H9 (cell line): ENCODE data around the gene SPECC1L. TPM values are rescaled to one million over a fixed set of nuclear protein-coding genes. Genes with fewer than 3 reads are reported as not detected.

Experiments used
- DNase-seq: peaks from one replicate; pipeline ENCODE4 v3.0.0-alpha.2; 2017
- H2AFZ ChIP-seq: one replicate; pipeline ENCODE4 v1.6.1; 2013; ENCODE audit warnings: mild to moderate bottlenecking, low read length, control low read depth, moderate library complexity
- H2AK5ac ChIP-seq: 2 replicates; pipeline ENCODE4 v1.6.1; 2013; ENCODE audit warnings: low read length, control low read depth, mixed read lengths; ENCODE audit not compliant: insufficient read length
- H2BK120ac ChIP-seq: one replicate; pipeline ENCODE4 v1.6.1; 2013; ENCODE audit warnings: low read depth, mild to moderate bottlenecking, low read length, control low read depth, inconsistent platforms; ENCODE audit not compliant: poor library complexity, severe bottlenecking
- H2BK12ac ChIP-seq: 2 replicates; pipeline ENCODE4 v1.6.1; 2013; ENCODE audit warnings: low read length, control low read depth, mixed read lengths, low read depth; ENCODE audit not compliant: insufficient read length
- H2BK15ac ChIP-seq: 2 replicates; pipeline ENCODE4 v1.6.1; 2013; ENCODE audit warnings: low read depth, low read length, control low read depth
- H2BK20ac ChIP-seq: one replicate; pipeline ENCODE4 v1.6.1; 2013; ENCODE audit warnings: low read depth, mild to moderate bottlenecking, low read length, control low read depth, inconsistent platforms; ENCODE audit not compliant: poor library complexity, severe bottlenecking
- H2BK5ac ChIP-seq: 2 replicates; pipeline ENCODE4 v1.6.1; 2013; ENCODE audit warnings: low read length, control low read depth, mixed read lengths; ENCODE audit not compliant: insufficient read length
- H3K14ac ChIP-seq: 2 replicates; pipeline ENCODE4 v1.6.1; 2013; ENCODE audit warnings: low read length, control low read depth; ENCODE audit not compliant: insufficient read depth
- H3K18ac ChIP-seq: 2 replicates; pipeline ENCODE4 v1.6.1; 2013; ENCODE audit warnings: low read depth, mild to moderate bottlenecking, mixed read lengths, low read length, control low read depth; ENCODE audit not compliant: insufficient read length
- H3K23ac ChIP-seq: 2 replicates; pipeline ENCODE4 v1.6.1; 2013; ENCODE audit warnings: low read length, control low read depth, mixed read lengths, low read depth; ENCODE audit not compliant: insufficient read length
- H3K23me2 ChIP-seq: 2 replicates; pipeline ENCODE4 v1.6.1; 2013; ENCODE audit warnings: low read depth, mild to moderate bottlenecking, mixed read lengths, low read length, control low read depth; ENCODE audit not compliant: insufficient read length, poor library complexity, severe bottlenecking
- H3K27ac ChIP-seq: 2 replicates; pipeline ENCODE4 v1.5.1; 2013; ENCODE audit warnings: low read length, control low read depth, mixed read lengths, low read depth; ENCODE audit not compliant: insufficient read length
- H3K27me3 ChIP-seq: 2 replicates; pipeline ENCODE4 v1.6.1; 2013; ENCODE audit warnings: low read length, control low read depth, inconsistent platforms; ENCODE audit not compliant: insufficient read depth
- H3K4ac ChIP-seq: 2 replicates; pipeline ENCODE4 v1.6.1; 2013; ENCODE audit warnings: low read depth, mild to moderate bottlenecking, control low read depth, inconsistent platforms, low read length, moderate library complexity
- H3K4me1 ChIP-seq: 2 replicates; pipeline ENCODE4 v1.6.1; 2013; ENCODE audit warnings: low read length, control low read depth, inconsistent platforms; ENCODE audit not compliant: insufficient read depth
- H3K4me2 ChIP-seq: 2 replicates; pipeline ENCODE4 v1.6.1; 2013; ENCODE audit warnings: low read length, control low read depth, mixed read lengths; ENCODE audit not compliant: insufficient read length, insufficient read depth
- H3K56ac ChIP-seq: 2 replicates; pipeline ENCODE4 v1.6.1; 2013; ENCODE audit warnings: low read depth, mild to moderate bottlenecking, mixed read lengths, low read length, control low read depth; ENCODE audit not compliant: insufficient read length
- H3K79me1 ChIP-seq: 2 replicates; pipeline ENCODE4 v1.6.1; 2013; ENCODE audit warnings: low read depth, mild to moderate bottlenecking, moderate library complexity, low read length, control low read depth, inconsistent platforms; ENCODE audit not compliant: insufficient read depth, poor library complexity, severe bottlenecking
- H3K79me2 ChIP-seq: 2 replicates; pipeline ENCODE4 v1.6.1; 2013; ENCODE audit warnings: low read length, control low read depth, inconsistent platforms; ENCODE audit not compliant: insufficient read depth
- H3K9ac ChIP-seq: 2 replicates; pipeline ENCODE4 v1.6.1; 2013; ENCODE audit warnings: low read length, control low read depth, mixed read lengths; ENCODE audit not compliant: insufficient read length; ENCODE audit errors: extremely low read depth
- H3K9me3 ChIP-seq: one replicate; pipeline ENCODE4 v1.6.1; 2013; ENCODE audit warnings: low read depth, low read length, inconsistent platforms; ENCODE audit not compliant: control insufficient read depth
- H3T11ph ChIP-seq: one replicate; pipeline ENCODE4 v1.6.1; 2013; ENCODE audit warnings: mild to moderate bottlenecking, low read length, control low read depth, inconsistent platforms
- H4K20me1 ChIP-seq: one replicate; pipeline ENCODE4 v1.6.1; 2013; ENCODE audit not compliant: control insufficient read depth, insufficient read length, insufficient read depth
- H4K5ac ChIP-seq: 2 replicates; pipeline ENCODE4 v1.6.1; 2013; ENCODE audit warnings: low read depth, mild to moderate bottlenecking, mixed read lengths, low read length, control low read depth; ENCODE audit not compliant: insufficient read length
- H4K8ac ChIP-seq: replicated peaks from 2 replicates; pipeline ENCODE4 v1.6.1; 2013; ENCODE audit warnings: low read length, control low read depth, mixed read lengths, low read depth; ENCODE audit not compliant: insufficient read length
- H4K91ac ChIP-seq: 2 replicates; pipeline ENCODE4 v1.6.1; 2013; ENCODE audit warnings: low read depth, mild to moderate bottlenecking, moderate library complexity, mixed read lengths, low read length, control low read depth; ENCODE audit not compliant: insufficient read length
- H3K27ac Mint-ChIP-seq, 3 experiments: 2 replicates in 2 of 3; 3 replicates in 1 of 3; pipeline ENCODE4 v1.8.0; 2020 to 2021; ENCODE audit warnings: mixed read lengths in 3 of 3, mild to moderate bottlenecking in 1 of 3, moderate library complexity in 1 of 3
- H3K27me3 Mint-ChIP-seq: 2 replicates; pipeline ENCODE4 v1.8.0; 2021; ENCODE audit warnings: low read depth, mild to moderate bottlenecking, moderate library complexity, mixed read lengths
- H3K36me3 Mint-ChIP-seq, 3 experiments: 2 replicates in 2 of 3; 3 replicates in 1 of 3; pipeline ENCODE4 v1.8.0; 2020 to 2021; ENCODE audit warnings: low read depth in 3 of 3, mixed read lengths in 3 of 3; ENCODE audit not compliant: insufficient read depth in 1 of 3
- H3K4me1 Mint-ChIP-seq, 2 experiments: 2 replicates each; pipeline ENCODE4 v1.8.0; 2020; ENCODE audit warnings: mixed read lengths in 2 of 2
- H3K4me3 Mint-ChIP-seq, 2 experiments: 2 replicates in 1 of 2; 3 replicates in 1 of 2; pipeline ENCODE4 v1.8.0; 2020 to 2021; ENCODE audit warnings: mild to moderate bottlenecking in 2 of 2, mixed read lengths in 2 of 2, moderate library complexity in 1 of 2
- H3K9me3 Mint-ChIP-seq, 2 experiments: 2 replicates in 1 of 2; 3 replicates in 1 of 2; pipeline ENCODE4 v1.8.0; 2020; ENCODE audit warnings: mild to moderate bottlenecking in 2 of 2, mixed read lengths in 2 of 2, moderate library complexity in 1 of 2
- CTCF ChIP-seq: fragments of 200-600 bp; sonication (generic); conservative IDR thresholded peaks from 3 replicates; pipeline ENCODE4 v1.8.0; 2021; ENCODE audit warnings: antibody characterized with exemption, mild to moderate bottlenecking
- WGBS: extraction: QIAGEN DNeasy Blood & Tissue Kit; methylation state at CpG from one replicate; pipeline ENCODE4 v1.1.7; 2013; ENCODE audit warnings: missing lambda C conversion rate, low lambda C conversion rate, mixed read lengths; ENCODE audit not compliant: insufficient read length; ENCODE audit errors: extremely low coverage; 5-methylcytosine and 5-hydroxymethylcytosine counted together
- total RNA-seq: library from RNA; stranded (reverse); gene quantifications from 2 replicates; pipeline ENCODE4 v1.2.1, GENCODE V29; 2021

SPECC1L gene
- total RNA-seq, 1 experiment from 2014 or later = 57.1 TPM

GRCh38 chr22:24304062-24304675, 33.5 kb downstream of the SPECC1L start:
- H4K5ac ChIP-seq = no peak overlapping the region
- peaks cover 2% of the 10 kb centered on the region for H3K79me2 ChIP-seq
- H3K56ac ChIP-seq = no peak overlapping the region
- H3K9me3 ChIP-seq = no peaks in the 10 kb centered on the region
- H3K27me3 Mint-ChIP-seq = no peaks in the 10 kb centered on the region
- H3K9ac ChIP-seq = no peak overlapping the region
- no peak overlapping the region for H2AK5ac ChIP-seq
- H4K20me1 ChIP-seq = no peaks in the 10 kb centered on the region
- no peak overlapping the region for H3K18ac ChIP-seq
- H3K27me3 ChIP-seq = no peaks in the 10 kb centered on the region
- H3K4me2 ChIP-seq = no peak overlapping the region
- no peak overlapping the region for H3K4ac ChIP-seq
- H3K14ac ChIP-seq = no peak overlapping the region
- no peak for TF ChIP-seq CTCF
- H3K36me3 Mint-ChIP-seq = peaks cover 42 to 54% (median 43%) of the 10 kb centered on the region in 3 experiments
- H4K91ac ChIP-seq = no peak overlapping the region
- H2BK20ac ChIP-seq = no peak overlapping the region
- no CpG with 5 or more reads among the region's 1 CpG for WGBS
- H3K23ac ChIP-seq = no peak overlapping the region
- H2BK15ac ChIP-seq = no peak overlapping the region
- no peak for DNase-seq
- H3K27ac Mint-ChIP-seq = no peak overlapping the region; a peak in 1 of 7 replicates
- no peak overlapping the region for H3K4me3 Mint-ChIP-seq
- H2AFZ ChIP-seq = no peak overlapping the region
- H3T11ph ChIP-seq = no peak overlapping the region
- H3K4me1 ChIP-seq = no peaks in the 10 kb centered on the region; the same call in 1 of the 2 replicates
- no peak overlapping the region for H2BK5ac ChIP-seq
- H2BK12ac ChIP-seq = no peak overlapping the region
- H3K79me1 ChIP-seq = peaks cover 5% of the 10 kb centered on the region
- no peaks in the 10 kb centered on the region for H3K4me1 Mint-ChIP-seq
- peaks cover 6 to 7% of the 10 kb centered on the region in 2 experiments; a peak in 3 of 5 replicates for H3K9me3 Mint-ChIP-seq
- no peak overlapping the region for H2BK120ac ChIP-seq
- no peak overlapping the region for H3K27ac ChIP-seq
- H4K8ac ChIP-seq = no peak overlapping the region
- H3K23me2 ChIP-seq = no peaks in the 10 kb centered on the region
